DMS114 treated with DMSO at 0.1 percent for 48 hours (cell line): Measurements from ENCODE around the gene MAZ.
"Not testable (repeated sequence)": the region's sequence is repeated elsewhere in the genome, so short reads cannot be mapped to it uniquely, and the experiment has no call there.

Source experiments
- DNase-seq: peaks from one replicate; lab custom pipeline; 2025; ENCODE audit not compliant: unreplicated experiment; lab: John Stamatoyannopoulos, UW

The MAZ gene

GRCh38 chr16:29821643-29822115, 15.3 kb downstream of the MAZ start:
- DNase-seq, result no peak

GRCh38 chr16:29824589-29825144, 18.3 kb downstream of the MAZ start:
- DNase-seq, result no peak

- no peak for DNase-seq
These were observed 19.1 kb downstream of the MAZ start for GRCh38 chr16:29825145-29826044.

- DNase-seq, result no peak
These were observed 20.0 kb downstream of the MAZ start for GRCh38 chr16:29826342-29826695.

- DNase-seq, result no peak
These were observed 24.4 kb downstream of the MAZ start for GRCh38 chr16:29830774-29831173.

GRCh38 chr16:29831490-29831889, 25.2 kb downstream of the MAZ start:
- no peak for DNase-seq

- DNase-seq, result not testable (repeated sequence)
These were observed 26.9 kb downstream of the MAZ start for GRCh38 chr16:29833219-29833618.

- no peak for DNase-seq
These were observed 27.8 kb downstream of the MAZ start for GRCh38 chr16:29834079-29834478.

GRCh38 chr16:29835926-29836325, 29.6 kb downstream of the MAZ start:
- no peak for DNase-seq

- no peak for DNase-seq
These were observed 30.3 kb downstream of the MAZ start for GRCh38 chr16:29836623-29837022.

GRCh38 chr16:29837841-29838240, 31.5 kb downstream of the MAZ start:
- DNase-seq, result no peak

- DNase-seq, result no peak
These were observed 33.5 kb downstream of the MAZ start for GRCh38 chr16:29839822-29840221.

GRCh38 chr16:29840240-29840639, 33.9 kb downstream of the MAZ start:
- DNase-seq, result no peak

GRCh38 chr16:29841631-29842030, 35.3 kb downstream of the MAZ start:
- DNase-seq, result no peak

GRCh38 chr16:29842732-29843346, 36.5 kb downstream of the MAZ start:
- no peak for DNase-seq

GRCh38 chr16:29843931-29844330, 37.6 kb downstream of the MAZ start:
- no peak for DNase-seq

GRCh38 chr16:29844575-29845331, 38.4 kb downstream of the MAZ start:
- no peak for DNase-seq

- no peak for DNase-seq
These were observed 39.3 kb downstream of the MAZ start for GRCh38 chr16:29845656-29846055.

- DNase-seq, result no peak
These were observed 42.3 kb downstream of the MAZ start for GRCh38 chr16:29848420-29849297.

- no peak for DNase-seq
These were observed 43.2 kb downstream of the MAZ start for GRCh38 chr16:29849505-29849904.
